GM10266 (cell line): ENCODE results near the gene SGMS2.

Source experiments
- DNase-seq: peaks from one replicate; pipeline ENCODE4 v3.0.0; 2012; ENCODE audit errors: extremely low spot score
- TF ChIP-seq, protein P1 (sequence below): IDR thresholded peaks from 2 replicates; pipeline ENCODE4 v1.5.1; 2012; ENCODE audit warnings: mild to moderate bottlenecking, low read depth; ENCODE audit not compliant: control insufficient read depth, insufficient read depth; ENCODE audit errors: missing control alignments

The SGMS2 gene

GRCh38 chr4:107863850-107864371 lies 39.2 kb downstream of the SGMS2 start:
- no peak for DNase-seq
- TF ChIP-seq, protein P1, sequence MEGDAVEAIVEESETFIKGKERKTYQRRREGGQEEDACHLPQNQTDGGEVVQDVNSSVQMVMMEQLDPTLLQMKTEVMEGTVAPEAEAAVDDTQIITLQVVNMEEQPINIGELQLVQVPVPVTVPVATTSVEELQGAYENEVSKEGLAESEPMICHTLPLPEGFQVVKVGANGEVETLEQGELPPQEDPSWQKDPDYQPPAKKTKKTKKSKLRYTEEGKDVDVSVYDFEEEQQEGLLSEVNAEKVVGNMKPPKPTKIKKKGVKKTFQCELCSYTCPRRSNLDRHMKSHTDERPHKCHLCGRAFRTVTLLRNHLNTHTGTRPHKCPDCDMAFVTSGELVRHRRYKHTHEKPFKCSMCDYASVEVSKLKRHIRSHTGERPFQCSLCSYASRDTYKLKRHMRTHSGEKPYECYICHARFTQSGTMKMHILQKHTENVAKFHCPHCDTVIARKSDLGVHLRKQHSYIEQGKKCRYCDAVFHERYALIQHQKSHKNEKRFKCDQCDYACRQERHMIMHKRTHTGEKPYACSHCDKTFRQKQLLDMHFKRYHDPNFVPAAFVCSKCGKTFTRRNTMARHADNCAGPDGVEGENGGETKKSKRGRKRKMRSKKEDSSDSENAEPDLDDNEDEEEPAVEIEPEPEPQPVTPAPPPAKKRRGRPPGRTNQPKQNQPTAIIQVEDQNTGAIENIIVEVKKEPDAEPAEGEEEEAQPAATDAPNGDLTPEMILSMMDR: no peak

GRCh38 chr4:107866726-107867125 lies 42.0 kb downstream of the SGMS2 start:
- DNase-seq: no peak
- TF ChIP-seq, protein P1: no peak

GRCh38 chr4:107870236-107870635 lies 45.5 kb downstream of the SGMS2 start:
- no peak for DNase-seq
- TF ChIP-seq, protein P1: no peak

DNA sequence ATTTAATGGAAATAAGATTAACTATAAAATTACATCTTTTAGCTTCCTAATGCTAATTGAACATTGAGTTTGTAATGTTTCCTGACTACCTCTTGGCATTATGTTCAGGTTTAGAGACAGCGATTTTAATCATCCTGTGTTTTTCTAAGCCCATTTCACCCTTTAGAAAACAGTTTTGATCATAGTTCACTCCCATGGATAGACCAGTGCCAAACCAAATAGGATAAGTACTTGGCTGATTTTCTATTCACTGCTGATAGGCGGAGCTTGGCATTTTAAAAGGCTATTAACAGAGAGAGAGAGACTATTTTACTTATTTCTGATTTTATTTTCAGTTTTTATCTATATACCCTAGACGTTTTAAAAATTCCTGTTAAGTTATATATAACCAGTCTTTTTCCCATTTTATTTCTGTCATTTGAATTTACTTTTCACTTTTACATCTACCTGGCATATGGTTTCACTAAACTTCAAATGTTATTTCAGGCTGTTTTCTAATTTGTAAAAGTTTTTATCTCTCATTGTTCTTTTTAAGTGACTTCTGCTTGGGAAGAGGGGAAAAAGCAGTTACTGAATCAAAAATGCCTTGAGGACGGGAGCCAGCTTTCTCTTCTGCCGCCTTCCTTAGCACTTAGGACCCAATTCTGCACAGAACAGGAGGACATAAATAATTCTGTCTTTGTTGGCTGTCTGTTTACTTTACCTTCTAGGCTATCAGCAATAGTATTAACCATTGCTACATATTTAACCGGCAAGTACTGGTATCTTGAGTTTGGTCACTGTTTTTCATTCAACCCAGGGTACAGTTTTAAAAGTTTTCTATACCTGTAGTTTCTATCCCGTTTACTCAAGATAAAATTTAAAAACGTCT lies 46.4 kb downstream of the SGMS2 start:
- DNase-seq: no peak
- TF ChIP-seq, protein P1: no peak

DNA sequence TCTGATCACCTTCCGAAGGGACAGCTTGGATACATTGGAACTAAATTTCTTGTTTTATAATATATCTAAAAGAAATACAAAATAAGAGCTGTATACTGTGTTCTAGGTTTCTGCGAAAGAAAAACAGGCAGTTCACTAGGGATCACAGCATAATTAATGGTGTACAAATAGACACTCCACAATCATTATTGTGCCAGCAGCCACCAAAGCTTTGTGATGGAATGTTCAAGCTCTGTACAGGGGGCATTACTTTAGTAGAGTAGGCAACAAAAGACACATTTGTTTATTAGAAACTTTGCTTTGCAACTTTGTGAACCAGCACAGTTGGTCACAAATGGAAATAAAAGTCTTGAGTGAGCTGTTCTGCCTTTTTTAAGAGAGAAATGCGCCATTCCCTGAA lies 49.3 kb downstream of the SGMS2 start:
- TF ChIP-seq, protein P1: no peak
- DNase-seq: no peak

GRCh38 chr4:107876099-107876498 lies 51.4 kb downstream of the SGMS2 start:
- DNase-seq: no peak
- TF ChIP-seq, protein P1: no peak

DNA sequence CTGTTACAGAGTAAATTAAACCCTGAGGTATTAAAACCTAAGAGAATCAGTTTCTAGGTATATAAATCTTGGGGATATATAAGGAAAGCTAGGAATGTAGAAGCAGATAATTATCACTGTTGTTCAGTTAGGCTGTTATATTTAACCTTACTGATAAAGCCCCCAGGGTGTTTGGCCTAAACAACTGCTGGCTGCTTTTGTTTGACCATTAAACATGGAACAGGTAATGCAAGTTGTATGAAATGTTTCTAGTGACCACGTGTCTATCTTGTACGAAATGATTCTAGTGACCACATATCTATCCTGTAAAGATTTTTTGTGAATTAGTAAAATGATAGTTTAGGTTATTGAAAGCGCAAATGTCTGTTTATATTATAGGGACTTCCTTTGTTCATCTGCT lies 52.6 kb downstream of the SGMS2 start:
- TF ChIP-seq, protein P1: no peak
- DNase-seq: no peak
